Ishikawa (cell line): ENCODE measurements around the gene CEP126.

Experiments used
- CEBPB ChIP-seq: IDR thresholded peaks from 2 replicates; pipeline ENCODE4 v1.6.1; 2012
- EP300 ChIP-seq: IDR thresholded peaks from 2 replicates; pipeline ENCODE4 v1.6.1; 2012; ENCODE audit warnings: borderline replicate concordance
- FOXM1 ChIP-seq: IDR thresholded peaks from 2 replicates; pipeline ENCODE4 v1.6.1; 2012; ENCODE audit warnings: low read depth, borderline replicate concordance
- RAD21 ChIP-seq: IDR thresholded peaks from 2 replicates; pipeline ENCODE4 v1.6.1; 2012; ENCODE audit warnings: low read depth
- REST ChIP-seq: IDR thresholded peaks from 2 replicates; pipeline ENCODE4 v1.6.1; 2012; ENCODE audit warnings: low read depth, mild to moderate bottlenecking
- TAF1 ChIP-seq: IDR thresholded peaks from 2 replicates; pipeline ENCODE4 v1.6.1; 2012; ENCODE audit warnings: low read depth, mild to moderate bottlenecking
- YY1 ChIP-seq: IDR thresholded peaks from 2 replicates; pipeline ENCODE4 v1.6.1; 2012; ENCODE audit warnings: low read depth

GRCh38 chr11:102006835-102007566, 92.2 kb downstream of the CEP126 start:
- TF ChIP-seq RAD21 = no peak
- TF ChIP-seq EP300 = no peak
- TF ChIP-seq REST = no peak
- TF ChIP-seq TAF1 = no peak
- no peak for TF ChIP-seq YY1
- TF ChIP-seq FOXM1 = no peak
- 0 out of 2 replicates have a peak, but pooled peaks have one; percentile 31 for TF ChIP-seq CEBPB
